ENCODE results near the gene LZTR1.

GRCh38 chr22:21015466-21016006 lies 33.4 kb downstream of the LZTR1 start:
- TF ChIP-seq CTCF (IDR thresholded peaks at IDR 0.05 in 8 of 11, conservative IDR thresholded peaks at IDR 0.05 in 3 of 11), result no peak
- TF ChIP-seq POLR2A (IDR thresholded peaks at IDR 0.05), result no peak

Data from spleen (tissue), 7 donors.